HCT116 (cell line): ENCODE results near the gene MAML2.

Experiments used
- ATF3 ChIP-seq: IDR thresholded peaks from 2 replicates; pipeline ENCODE4 v1.6.1; 2012
- CEBPB ChIP-seq: IDR thresholded peaks from 2 replicates; pipeline ENCODE4 v1.6.1; 2012; ENCODE audit warnings: low read depth
- CTCF ChIP-seq, 3 experiments: fragments of 200-600 bp in 1 of 3; sonication (generic) in 1 of 3; IDR thresholded peaks in 2 of 3; conservative IDR thresholded peaks in 1 of 3; 2 replicates each; pipeline ENCODE4 v1.5.1; 2012 to 2017; ENCODE audit warnings: low read depth in 2 of 3, low read length in 2 of 3, antibody characterized with exemption in 1 of 3, borderline replicate concordance in 1 of 3, control low read depth in 1 of 3, mild to moderate bottlenecking in 1 of 3, mixed read lengths in 1 of 3, mixed run types in 1 of 3, moderate library complexity in 1 of 3; ENCODE audit not compliant: insufficient read depth in 1 of 3
- EZH2phosphoT487 ChIP-seq: fragments of 200-600 bp; IDR thresholded peaks from 2 replicates; pipeline ENCODE4 v1.6.1; 2018; ENCODE audit warnings: antibody characterized with exemption, borderline replicate concordance
- POLR2A ChIP-seq: IDR thresholded peaks from 2 replicates; pipeline ENCODE4 v1.7.0; 2011; ENCODE audit warnings: borderline replicate concordance; ENCODE audit not compliant: insufficient read depth, insufficient read length; ENCODE audit errors: extremely low read depth
- RAD21 ChIP-seq: IDR thresholded peaks from 2 replicates; pipeline ENCODE4 v1.6.1; 2012; ENCODE audit warnings: low read depth, mild to moderate bottlenecking
- SP1 ChIP-seq: IDR thresholded peaks from 2 replicates; pipeline ENCODE4 v1.6.1; 2012; ENCODE audit warnings: low read depth
- SRF ChIP-seq: IDR thresholded peaks from 2 replicates; pipeline ENCODE4 v1.6.1; 2012; ENCODE audit warnings: low read depth
- YY1 ChIP-seq: IDR thresholded peaks from 2 replicates; pipeline ENCODE4 v1.6.1; 2011; ENCODE audit warnings: low read length, low read depth, moderate library complexity, mild to moderate bottlenecking; ENCODE audit not compliant: insufficient replicate concordance; ENCODE audit errors: extremely low read depth

- no peak for TF ChIP-seq CTCF (IDR thresholded peaks at IDR 0.05 in 2 of 3, conservative IDR thresholded peaks at IDR 0.05 in 1 of 3; ENCODE audit: borderline replicate concordance in 1 of 3, insufficient read depth in 1 of 3, low read depth in 2 of 3, low read length in 2 of 3)
- TF ChIP-seq POLR2A: no peak
- TF ChIP-seq ATF3: no peak
- no peak for TF ChIP-seq SP1
- TF ChIP-seq YY1: no peak
- no peak for TF ChIP-seq CEBPB
- no peak for TF ChIP-seq SRF
- no peak for TF ChIP-seq RAD21
- no peak for TF ChIP-seq EZH2phosphoT487
These were observed 2.5 kb downstream of the MAML2 start for GRCh38 chr11:96340555-96340885.
